GM12878 (cell line): ENCODE results near the gene CUL5.

Experiments used
- CEBPB ChIP-seq, 2 experiments: fragments of 150-350 bp in 1 of 2; IDR thresholded peaks; 2 replicates each; pipeline ENCODE4 v1.6.1; 2012 to 2014; ENCODE audit warnings: low read depth in 2 of 2, low read length in 2 of 2, borderline replicate concordance in 1 of 2, inconsistent platforms in 1 of 2
- CHD2 ChIP-seq: IDR thresholded peaks from 2 replicates; pipeline ENCODE4 v1.6.1; 2011; ENCODE audit warnings: low read depth, low read length, improper control_type of control experiment, borderline replicate concordance
- EZH2 ChIP-seq: IDR thresholded peaks from 2 replicates; pipeline ENCODE4 v1.6.1; 2012; ENCODE audit warnings: low read depth, mild to moderate bottlenecking, control low read depth, inconsistent platforms, low read length, borderline replicate concordance; ENCODE audit not compliant: control insufficient read depth
- GATAD2B ChIP-seq: fragments of 450-650 bp; conservative IDR thresholded peaks from 2 replicates; pipeline ENCODE4 v1.6.1; 2017; ENCODE audit warnings: low read depth, mild to moderate bottlenecking, moderate library complexity
- MAX ChIP-seq: IDR thresholded peaks from 2 replicates; pipeline ENCODE4 v1.6.1; 2012; ENCODE audit warnings: low read depth, low read length, improper control_type of control experiment
- POLR2A ChIP-seq: IDR thresholded peaks from 2 replicates; pipeline ENCODE4 v1.6.1; 2011; ENCODE audit warnings: low read depth, mild to moderate bottlenecking, low read length
- RB1 ChIP-seq: fragments of 450-650 bp; formaldehyde crosslinking; IDR thresholded peaks from 2 replicates; pipeline ENCODE4 v1.6.1; 2017; ENCODE audit warnings: mild to moderate bottlenecking, borderline replicate concordance
- RBBP5 ChIP-seq: fragments of 200-600 bp; sonication (generic); conservative IDR thresholded peaks from 2 replicates; pipeline ENCODE4 v1.6.1; 2016
- REST ChIP-seq: IDR thresholded peaks from 2 replicates; pipeline ENCODE4 v1.6.1; 2012; ENCODE audit warnings: mild to moderate bottlenecking, low read depth, low read length
- TF ChIP-seq, protein P1 (sequence below), 3 experiments: IDR thresholded peaks in 2 of 3; conservative IDR thresholded peaks in 1 of 3; 2 replicates each; pipeline ENCODE4 v1.5.1; 2011; ENCODE audit warnings: low read depth in 3 of 3, low read length in 3 of 3, mild to moderate bottlenecking in 3 of 3, control low read depth in 2 of 3, moderate library complexity in 2 of 3, inconsistent platforms in 1 of 3, mixed read lengths in 1 of 3; ENCODE audit not compliant: control insufficient read depth in 2 of 3, insufficient read depth in 1 of 3; ENCODE audit errors: extremely low read depth in 1 of 3
- TF ChIP-seq, protein P2 (sequence below): IDR thresholded peaks from 2 replicates; pipeline ENCODE4 v1.6.1; 2012; ENCODE audit warnings: low read length, inconsistent platforms

GRCh38 chr11:108085672-108086071 lies 77.0 kb downstream of the CUL5 start:
- no peak for TF ChIP-seq MAX
- no peak for TF ChIP-seq RBBP5
- TF ChIP-seq GATAD2B: no peak
- TF ChIP-seq POLR2A: no peak
- no peak for TF ChIP-seq RB1
- TF ChIP-seq CHD2: no peak
- no peak for TF ChIP-seq REST
- TF ChIP-seq, protein P1, sequence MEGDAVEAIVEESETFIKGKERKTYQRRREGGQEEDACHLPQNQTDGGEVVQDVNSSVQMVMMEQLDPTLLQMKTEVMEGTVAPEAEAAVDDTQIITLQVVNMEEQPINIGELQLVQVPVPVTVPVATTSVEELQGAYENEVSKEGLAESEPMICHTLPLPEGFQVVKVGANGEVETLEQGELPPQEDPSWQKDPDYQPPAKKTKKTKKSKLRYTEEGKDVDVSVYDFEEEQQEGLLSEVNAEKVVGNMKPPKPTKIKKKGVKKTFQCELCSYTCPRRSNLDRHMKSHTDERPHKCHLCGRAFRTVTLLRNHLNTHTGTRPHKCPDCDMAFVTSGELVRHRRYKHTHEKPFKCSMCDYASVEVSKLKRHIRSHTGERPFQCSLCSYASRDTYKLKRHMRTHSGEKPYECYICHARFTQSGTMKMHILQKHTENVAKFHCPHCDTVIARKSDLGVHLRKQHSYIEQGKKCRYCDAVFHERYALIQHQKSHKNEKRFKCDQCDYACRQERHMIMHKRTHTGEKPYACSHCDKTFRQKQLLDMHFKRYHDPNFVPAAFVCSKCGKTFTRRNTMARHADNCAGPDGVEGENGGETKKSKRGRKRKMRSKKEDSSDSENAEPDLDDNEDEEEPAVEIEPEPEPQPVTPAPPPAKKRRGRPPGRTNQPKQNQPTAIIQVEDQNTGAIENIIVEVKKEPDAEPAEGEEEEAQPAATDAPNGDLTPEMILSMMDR (IDR thresholded peaks at IDR 0.05 in 2 of 3, conservative IDR thresholded peaks at IDR 0.05 in 1 of 3; ENCODE audit: control insufficient read depth in 2 of 3, extremely low read depth in 1 of 3, insufficient read depth in 1 of 3, low read depth in 3 of 3, low read length in 3 of 3): no peak
- TF ChIP-seq EZH2: no peak
- TF ChIP-seq CEBPB (IDR thresholded peaks at IDR 0.05; ENCODE audit: borderline replicate concordance in 1 of 2, low read depth in 2 of 2, low read length in 2 of 2): no peak
- TF ChIP-seq, protein P2, sequence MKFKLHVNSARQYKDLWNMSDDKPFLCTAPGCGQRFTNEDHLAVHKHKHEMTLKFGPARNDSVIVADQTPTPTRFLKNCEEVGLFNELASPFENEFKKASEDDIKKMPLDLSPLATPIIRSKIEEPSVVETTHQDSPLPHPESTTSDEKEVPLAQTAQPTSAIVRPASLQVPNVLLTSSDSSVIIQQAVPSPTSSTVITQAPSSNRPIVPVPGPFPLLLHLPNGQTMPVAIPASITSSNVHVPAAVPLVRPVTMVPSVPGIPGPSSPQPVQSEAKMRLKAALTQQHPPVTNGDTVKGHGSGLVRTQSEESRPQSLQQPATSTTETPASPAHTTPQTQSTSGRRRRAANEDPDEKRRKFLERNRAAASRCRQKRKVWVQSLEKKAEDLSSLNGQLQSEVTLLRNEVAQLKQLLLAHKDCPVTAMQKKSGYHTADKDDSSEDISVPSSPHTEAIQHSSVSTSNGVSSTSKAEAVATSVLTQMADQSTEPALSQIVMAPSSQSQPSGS: no peak
